Measurements from ENCODE around the gene UBL3. TPM values are rescaled to one million over a fixed set of nuclear protein-coding genes. Genes with fewer than 3 reads are reported as not detected.

The UBL3 gene
- total RNA-seq, 1 experiment from 2014 or later: 11.1 TPM

GRCh38 chr13:29859971-29860370 lies 9.6 kb upstream of the UBL3 start:
- DNase-seq (ENCODE audit: low read depth, low spot score): no peak
- Histone ChIP-seq H3K36me3 (ENCODE audit: control insufficient read depth, insufficient read depth, low read length) (no peaks in the 10 kb centered on the region), H3K27me3 (ENCODE audit: control insufficient read depth, insufficient read depth, low read length) (no peaks in the 10 kb centered on the region), H3K4me3 (ENCODE audit: low read depth in 2 of 2, low read length in 2 of 2) (no peak overlapping the region), H3K9me3 (ENCODE audit: control insufficient read depth, insufficient read depth, low read depth, low read length) (no peaks in the 10 kb centered on the region), H3K27ac (ENCODE audit: low read length) (no peak overlapping the region), H3K4me1 (ENCODE audit: control insufficient read depth, insufficient read depth, low read length) (no peaks in the 10 kb centered on the region)
- intact Hi-C loops (cut with micrococcal nuclease; ENCODE audit: unreplicated experiment): no loop called here
- ChIA-PET CTCF (no interaction called here), POLR2A (interaction anchor here (0.6 kb wide), 1 partner anchor 10 kb away, joined by 3 read pairs; the partner anchor contains the start of gene UBL3)
- ATAC-seq: no peak
- BruUV-seq (replicated peaks): no TSS peak
- in situ Hi-C loops (cut with HindIII; ENCODE audit: low pct_unique_long_range_greater_than_20kb, low sequenced_read_pairs): no loop called here
- TF ChIP-seq CTCF (IDR thresholded peaks at IDR 0.05): no peak
- no peak for TF ChIP-seq TCF7L2 (IDR thresholded peaks at IDR 0.05; ENCODE audit: low read depth, low read length)
- TF ChIP-seq POLR2AphosphoS5 (IDR thresholded peaks at IDR 0.05; ENCODE audit: low read depth, low read length): no peak
- no peak for TF ChIP-seq SIN3A (IDR thresholded peaks at IDR 0.05; ENCODE audit: borderline replicate concordance, insufficient read depth, low read depth, low read length)
- TF ChIP-seq REST (IDR thresholded peaks at IDR 0.05; ENCODE audit: insufficient read depth in 1 of 2, low read depth in 2 of 2, low read length in 1 of 2): no peak

- Histone ChIP-seq H3K4me3 (ENCODE audit: low read depth in 2 of 2, low read length in 2 of 2) (no peak overlapping the region), H3K9me3 (ENCODE audit: control insufficient read depth, insufficient read depth, low read depth, low read length) (no peaks in the 10 kb centered on the region), H3K36me3 (ENCODE audit: control insufficient read depth, insufficient read depth, low read length) (no peaks in the 10 kb centered on the region), H3K27me3 (ENCODE audit: control insufficient read depth, insufficient read depth, low read length) (no peaks in the 10 kb centered on the region), H3K27ac (ENCODE audit: low read length) (no peak overlapping the region), H3K4me1 (ENCODE audit: control insufficient read depth, insufficient read depth, low read length) (no peaks in the 10 kb centered on the region)
- intact Hi-C loops (cut with micrococcal nuclease; ENCODE audit: unreplicated experiment) (no loop called here), in situ Hi-C loops (cut with HindIII; ENCODE audit: low pct_unique_long_range_greater_than_20kb, low sequenced_read_pairs) (no loop called here)
- no peak for DNase-seq (ENCODE audit: low read depth, low spot score)
- BruUV-seq (replicated peaks): no TSS peak
- ChIA-PET POLR2A (no interaction called here), CTCF (no interaction called here)
- ATAC-seq: no peak
- TF ChIP-seq CTCF (IDR thresholded peaks at IDR 0.05) (no peak), TCF7L2 (IDR thresholded peaks at IDR 0.05; ENCODE audit: low read depth, low read length) (no peak), SIN3A (IDR thresholded peaks at IDR 0.05; ENCODE audit: borderline replicate concordance, insufficient read depth, low read depth, low read length) (no peak)
Observed at GRCh38 chr13:29858667-29859066, 8.2 kb upstream of the UBL3 start.
